GM15510 (cell line): ENCODE results near the gene KCNH1.

Source experiments
- POLR2A ChIP-seq: IDR thresholded peaks from 3 replicates; pipeline ENCODE4 v1.6.1; 2011; ENCODE audit warnings: borderline replicate concordance; ENCODE audit not compliant: insufficient read length; ENCODE audit errors: extremely low read depth

Gene KCNH1

DNA sequence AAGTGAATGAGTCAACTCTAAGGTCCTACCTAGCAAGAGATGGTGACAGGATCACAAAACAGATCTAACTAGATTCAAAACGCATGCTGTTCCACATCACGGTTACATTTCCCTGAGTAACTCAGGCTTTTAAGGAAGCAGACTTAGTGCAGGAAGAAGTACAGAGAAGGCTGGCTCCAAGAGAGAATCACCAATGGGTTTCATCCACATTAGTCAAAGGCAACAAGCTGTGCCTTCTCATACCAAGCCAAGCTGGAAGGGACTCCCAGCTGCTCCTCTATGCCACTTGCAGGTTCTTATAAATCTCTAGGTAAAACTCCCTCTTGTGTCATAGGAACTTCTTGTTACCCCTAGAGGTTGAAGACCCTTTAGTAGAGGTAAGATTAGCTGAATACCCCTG is 109.0 kb downstream of the KCNH1 start:
- TF ChIP-seq POLR2A = no peak

GRCh38 chr1:211019266-211019665 is 114.7 kb downstream of the KCNH1 start:
- no peak for TF ChIP-seq POLR2A

DNA sequence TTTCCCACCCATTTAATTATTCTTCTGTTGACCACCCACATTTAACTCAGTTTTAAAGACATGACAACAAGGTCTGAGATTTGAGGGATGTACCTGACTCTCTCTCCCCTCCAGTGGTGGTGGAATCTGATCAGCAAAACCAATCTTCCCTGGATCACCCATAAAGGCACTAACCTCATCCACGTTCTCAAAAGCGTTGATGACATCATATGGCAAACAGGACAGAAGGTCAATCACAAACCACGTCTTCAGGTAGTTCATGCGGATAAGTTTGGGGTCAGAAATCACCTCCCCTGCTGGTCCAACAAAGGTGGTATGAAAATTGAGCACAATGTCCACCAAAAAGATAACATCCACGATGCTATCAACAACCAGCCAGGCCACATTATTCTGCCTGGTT is 115.3 kb downstream of the KCNH1 start:
- no peak for TF ChIP-seq POLR2A

DNA sequence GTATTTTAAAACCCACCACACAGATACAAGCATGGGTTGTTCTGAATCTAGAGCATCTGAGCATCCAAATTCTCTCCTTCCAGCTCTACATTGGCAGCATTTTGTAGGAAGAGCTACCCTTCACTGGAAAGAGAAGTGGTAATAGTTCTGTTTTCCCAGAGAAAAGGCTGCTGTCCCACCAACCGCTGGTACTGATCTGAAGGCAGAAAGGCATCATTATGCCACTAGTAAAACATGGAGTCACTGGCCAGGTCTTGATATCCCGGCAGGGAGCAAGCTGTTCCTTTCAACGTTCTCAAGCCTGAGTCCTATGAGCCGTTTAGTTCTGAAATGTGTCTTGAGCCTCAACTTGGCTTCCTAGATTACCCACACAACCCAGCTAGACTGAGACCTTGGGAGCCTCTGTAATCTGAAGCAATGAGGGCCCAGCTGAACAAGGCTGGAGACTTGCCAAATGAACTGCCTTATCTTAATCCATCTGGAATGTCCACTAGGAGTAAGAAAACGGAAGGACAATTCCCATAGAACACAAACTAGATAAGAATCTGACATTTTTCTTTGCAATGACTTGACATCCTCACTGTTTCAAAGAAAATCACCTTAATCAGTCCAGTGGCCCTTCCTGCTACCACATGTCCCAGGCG is 116.8 kb downstream of the KCNH1 start:
- TF ChIP-seq POLR2A = no peak

GRCh38 chr1:211014275-211014674 is 119.7 kb downstream of the KCNH1 start:
- no peak for TF ChIP-seq POLR2A

- TF ChIP-seq POLR2A = no peak
Observed at GRCh38 chr1:211013346-211014240, 120.4 kb downstream of the KCNH1 start.

DNA sequence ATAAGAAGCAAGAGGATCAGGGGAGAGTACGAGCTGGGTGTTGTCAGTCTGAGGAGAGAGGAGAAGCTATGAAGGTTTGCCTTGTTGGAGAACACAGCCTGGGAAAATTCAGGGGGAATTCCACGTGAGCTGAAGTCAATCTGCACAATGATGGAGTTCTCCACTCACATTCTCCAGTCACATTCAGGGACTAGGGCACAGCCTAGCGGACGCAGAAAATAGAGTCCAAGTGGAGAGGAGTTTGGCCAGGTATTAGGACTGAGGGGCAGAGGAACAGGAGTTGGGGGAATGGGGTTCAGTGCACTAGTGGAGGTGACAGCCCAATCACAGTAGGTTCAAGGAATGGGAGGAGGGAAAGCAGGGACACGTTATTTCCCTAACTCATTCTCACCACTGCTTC is 124.0 kb downstream of the KCNH1 start:
- TF ChIP-seq POLR2A = no peak

GRCh38 chr1:211007830-211008229 is 126.1 kb downstream of the KCNH1 start:
- TF ChIP-seq POLR2A = no peak

DNA sequence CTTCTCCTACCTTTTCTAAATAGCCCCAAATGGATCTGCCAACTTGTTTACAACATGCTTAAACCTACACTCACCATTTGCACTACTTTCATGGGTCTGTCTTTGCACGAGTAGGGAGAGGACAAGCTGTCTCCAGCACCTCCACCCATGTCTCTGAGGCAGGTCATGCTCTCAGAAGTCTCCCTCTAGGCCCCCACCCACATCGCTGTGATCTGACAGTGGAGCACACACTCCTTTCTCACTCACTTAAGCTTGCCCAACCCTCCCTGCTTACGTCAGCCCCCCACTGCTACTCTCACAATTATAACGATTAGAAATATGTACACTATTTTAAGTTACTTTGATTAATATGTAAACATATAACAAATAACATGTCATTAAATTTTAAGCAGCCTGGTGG is 141.1 kb downstream of the KCNH1 start:
- no peak for TF ChIP-seq POLR2A

GRCh38 chr1:210989905-210990304 is 144.0 kb downstream of the KCNH1 start:
- no peak for TF ChIP-seq POLR2A

DNA sequence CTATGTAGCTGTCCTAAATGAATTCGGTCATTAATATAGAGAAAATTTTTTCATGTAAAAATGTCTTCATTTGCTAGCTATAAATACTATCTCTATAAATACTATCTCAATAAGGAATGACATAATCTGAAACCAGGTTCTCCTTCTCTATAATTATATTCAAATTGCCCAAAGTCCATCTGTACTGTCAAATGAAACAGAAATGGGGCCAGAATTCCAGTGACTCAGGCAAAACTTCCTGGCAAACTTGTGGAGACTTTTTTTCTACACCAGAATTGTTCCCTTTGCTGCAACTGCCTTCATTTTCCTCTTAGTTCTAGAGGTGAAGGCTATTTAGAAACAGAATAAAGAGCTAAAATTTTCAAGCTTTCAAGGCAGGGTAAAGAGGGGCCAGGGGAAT is 152.5 kb downstream of the KCNH1 start:
- no peak for TF ChIP-seq POLR2A

GRCh38 chr1:210980082-210980481 is 153.9 kb downstream of the KCNH1 start:
- no peak for TF ChIP-seq POLR2A

GRCh38 chr1:210978974-210979354 is 155.0 kb downstream of the KCNH1 start:
- no peak for TF ChIP-seq POLR2A

- TF ChIP-seq POLR2A = no peak
Observed at GRCh38 chr1:210978316-210978973, 155.5 kb downstream of the KCNH1 start.

DNA sequence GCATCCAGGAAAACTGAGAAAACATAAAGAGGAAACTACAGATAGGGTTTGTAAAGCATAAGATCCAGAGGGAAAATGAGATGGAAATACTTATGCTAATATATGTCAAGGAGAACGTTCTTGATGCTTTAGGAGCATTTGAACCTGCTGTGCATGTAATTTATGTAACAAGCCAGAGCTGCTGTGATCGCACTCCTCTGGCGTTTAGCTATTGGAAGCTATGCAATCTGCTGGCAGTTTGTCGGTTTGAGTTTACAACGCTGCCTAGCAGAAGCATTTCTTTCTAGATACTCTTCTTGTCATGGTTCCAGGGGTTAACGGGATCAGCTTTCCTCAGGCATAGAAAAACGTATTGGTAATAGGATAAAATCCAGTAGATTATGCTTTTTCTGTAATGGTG is 182.7 kb downstream of the KCNH1 start:
- no peak for TF ChIP-seq POLR2A
